ENCODE data around the gene OMP. TPM values are rescaled to one million over a fixed set of nuclear protein-coding genes. Genes with fewer than 3 reads are reported as not detected.

OMP gene
- total and polyA plus RNA-seq, 2 of the 13 experiments (the other 11 are each of a cell fraction or from before 2014, with no cell fraction given) = not detected

DNA sequence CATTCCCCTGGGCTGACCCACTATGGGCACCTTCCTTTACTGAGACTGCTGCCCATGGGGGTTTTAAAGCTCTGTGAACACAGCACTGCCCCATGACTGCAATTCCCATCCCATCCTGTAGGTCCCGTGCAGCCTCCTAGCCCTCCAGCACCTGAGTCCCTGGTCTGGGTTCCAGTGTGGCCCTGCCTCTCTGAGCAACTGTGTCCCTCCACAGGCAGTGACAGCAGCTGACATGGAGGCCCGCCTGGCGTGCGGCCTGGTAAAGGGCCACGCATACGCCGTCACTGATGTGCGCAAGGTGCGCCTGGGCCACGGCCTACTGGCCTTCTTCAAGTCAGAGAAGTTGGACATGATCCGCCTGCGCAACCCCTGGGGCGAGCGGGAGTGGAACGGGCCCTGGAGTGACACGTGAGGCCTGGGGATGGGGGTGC, 12.6 kb downstream of the OMP start:
- H3K9ac ChIP-seq (ENCODE audit: insufficient read depth, low read depth, low read length) = no peak overlapping the region
- H3K9me3 ChIP-seq (ENCODE audit: low read length) = no peaks in the 10 kb centered on the region
- no peaks in the 10 kb centered on the region for H3K79me2 ChIP-seq (ENCODE audit: insufficient read depth, low read length)
- peak; percentile 77 for ATAC-seq
- H2AFZ ChIP-seq (ENCODE audit: low read length) = no peak overlapping the region
- FAIRE-seq = no peak
- TF ChIP-seq U2AF2 (IDR thresholded peaks at IDR 0.05; ENCODE audit: low read depth, low read length) = no peak
- peak; percentile 7; the same call in 1 of the 2 replicates for TF ChIP-seq STAG1 (CRISPR knock-in tag; IDR thresholded peaks at IDR 0.05)
- no peak for TF ChIP-seq PAWR (CRISPR knock-in tag; IDR thresholded peaks at IDR 0.05; ENCODE audit: borderline replicate concordance)
- TF ChIP-seq ZNF768 (CRISPR knock-in tag; IDR thresholded peaks at IDR 0.05) = peak; percentile 59; the same call in 1 of the 2 replicates
- ChIA-PET CTCF (ENCODE audit: low intra/inter-chr PET ratio, low total read pairs) (interaction anchor here (0.7 kb wide), 1 partner anchor 73 kb away, joined by 3 read pairs; no protein-coding TSS in a partner anchor), POLR2A (no interaction called here)
- intact Hi-C loops (cut with micrococcal nuclease; ENCODE audit: unreplicated experiment) (no loop called here), in situ Hi-C loops (cut with HindIII; ENCODE audit: extremely low pct_ligation_motif_present, low pct_unique_long_range_greater_than_20kb) (no loop called here)
- no peaks in the 10 kb centered on the region for H4K20me1 ChIP-seq (ENCODE audit: insufficient read depth, low read length)
- no TSS peak for BruUV-seq (replicated peaks)
- peaks cover 0 to 5% of the 10 kb centered on the region in 2 experiments; a peak in 1 of 5 replicates for H3K27me3 ChIP-seq (ENCODE audit: control insufficient read depth in 1 of 2, insufficient read depth in 2 of 2, low read length in 2 of 2)
- peaks cover 10% of the 10 kb centered on the region for H3K4me1 ChIP-seq (ENCODE audit: insufficient read depth, low read length)
- H3K4me2 ChIP-seq (ENCODE audit: low read depth, low read length) = no peak overlapping the region
- H3K36me3 ChIP-seq (replicated peaks in 1 of 2; ENCODE audit: control insufficient read depth in 1 of 2, insufficient read depth in 2 of 2, low read length in 2 of 2) = no peaks in the 10 kb centered on the region
- no peak overlapping the region for H3K27ac ChIP-seq (ENCODE audit: extremely low read length, insufficient read depth, low read length)
- no peak for DNase-seq (ENCODE audit: low spot score)
- 77% methylated on average over 13 of the region's 16 CpGs for WGBS (ENCODE audit: low lambda C conversion rate)
- no peak overlapping the region for H3K4me3 ChIP-seq (replicated peaks in 1 of 3; ENCODE audit: insufficient read depth in 1 of 3, low read depth in 2 of 3, low read length in 3 of 3)

- DNase-seq (ENCODE audit: low spot score) (no peak), FAIRE-seq (no peak), ATAC-seq (no peak)
- Histone ChIP-seq H3K9ac (ENCODE audit: insufficient read depth, low read depth, low read length) (no peak overlapping the region), H3K79me2 (ENCODE audit: insufficient read depth, low read length) (no peaks in the 10 kb centered on the region), H3K4me2 (ENCODE audit: low read depth, low read length) (no peak overlapping the region), H3K36me3 (replicated peaks in 1 of 2; ENCODE audit: control insufficient read depth in 1 of 2, insufficient read depth in 2 of 2, low read length in 2 of 2) (no peaks in the 10 kb centered on the region), H3K9me3 (ENCODE audit: low read length) (no peaks in the 10 kb centered on the region), H3K27me3 (ENCODE audit: control insufficient read depth in 1 of 2, insufficient read depth in 2 of 2, low read length in 2 of 2) (peaks cover 0 to 4% of the 10 kb centered on the region in 2 experiments; a peak in 1 of 5 replicates), H3K27ac (ENCODE audit: extremely low read length, insufficient read depth, low read length) (no peak overlapping the region), H2AFZ (ENCODE audit: low read length) (no peak overlapping the region), H3K4me3 (replicated peaks in 1 of 3; ENCODE audit: insufficient read depth in 1 of 3, low read depth in 2 of 3, low read length in 3 of 3) (no peak overlapping the region), H4K20me1 (ENCODE audit: insufficient read depth, low read length) (no peaks in the 10 kb centered on the region), H3K4me1 (ENCODE audit: insufficient read depth, low read length) (peaks cover 10% of the 10 kb centered on the region)
- POLR2A ChIA-PET = interaction anchor here (0.6 kb wide), 1 partner anchor 40 kb away, joined by 3 read pairs; no protein-coding TSS in a partner anchor
- in situ Hi-C loops (cut with HindIII; ENCODE audit: extremely low pct_ligation_motif_present, low pct_unique_long_range_greater_than_20kb) = no loop called here
- no TSS peak for BruUV-seq (replicated peaks)
- TF ChIP-seq, protein P1, sequence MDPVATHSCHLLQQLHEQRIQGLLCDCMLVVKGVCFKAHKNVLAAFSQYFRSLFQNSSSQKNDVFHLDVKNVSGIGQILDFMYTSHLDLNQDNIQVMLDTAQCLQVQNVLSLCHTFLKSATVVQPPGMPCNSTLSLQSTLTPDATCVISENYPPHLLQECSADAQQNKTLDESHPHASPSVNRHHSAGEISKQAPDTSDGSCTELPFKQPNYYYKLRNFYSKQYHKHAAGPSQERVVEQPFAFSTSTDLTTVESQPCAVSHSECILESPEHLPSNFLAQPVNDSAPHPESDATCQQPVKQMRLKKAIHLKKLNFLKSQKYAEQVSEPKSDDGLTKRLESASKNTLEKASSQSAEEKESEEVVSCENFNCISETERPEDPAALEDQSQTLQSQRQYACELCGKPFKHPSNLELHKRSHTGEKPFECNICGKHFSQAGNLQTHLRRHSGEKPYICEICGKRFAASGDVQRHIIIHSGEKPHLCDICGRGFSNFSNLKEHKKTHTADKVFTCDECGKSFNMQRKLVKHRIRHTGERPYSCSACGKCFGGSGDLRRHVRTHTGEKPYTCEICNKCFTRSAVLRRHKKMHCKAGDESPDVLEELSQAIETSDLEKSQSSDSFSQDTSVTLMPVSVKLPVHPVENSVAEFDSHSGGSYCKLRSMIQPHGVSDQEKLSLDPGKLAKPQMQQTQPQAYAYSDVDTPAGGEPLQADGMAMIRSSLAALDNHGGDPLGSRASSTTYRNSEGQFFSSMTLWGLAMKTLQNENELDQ (CRISPR knock-in tag; IDR thresholded peaks at IDR 0.05; ENCODE audit: borderline replicate concordance) = no peak
- TF ChIP-seq ZBTB34 (CRISPR knock-in tag; IDR thresholded peaks at IDR 0.05) (no peak), ZSCAN20 (CRISPR knock-in tag; IDR thresholded peaks at IDR 0.05; ENCODE audit: borderline replicate concordance) (no peak), TCF7 (IDR thresholded peaks at IDR 0.05; ENCODE audit: low read depth) (no peak), THAP8 (CRISPR knock-in tag; IDR thresholded peaks at IDR 0.05; ENCODE audit: borderline replicate concordance) (no peak), ZNF253 (CRISPR knock-in tag; IDR thresholded peaks at IDR 0.05; ENCODE audit: borderline replicate concordance) (no peak)
- CTCF ChIA-PET (ENCODE audit: low intra/inter-chr PET ratio, low total read pairs) = no interaction called here
- WGBS (ENCODE audit: low lambda C conversion rate) = 44% methylated on average over 11 of the region's 15 CpGs
- intact Hi-C loops (cut with micrococcal nuclease; ENCODE audit: unreplicated experiment) = no loop called here
Measured at GRCh38 chr11:77115956-77116355, 13.3 kb downstream of the OMP start.

Measured in HepG2 (cell line).